H1 (cell line): Measurements from ENCODE around the gene RUNX1. TPM values are rescaled to one million over a fixed set of nuclear protein-coding genes. Genes with fewer than 3 reads are reported as not detected.

Source experiments
- CTCF ChIA-PET: fragments of 300-600 bp; sonication (Branson Sonifier 250); formaldehyde crosslinking; loops from one replicate; lab custom pipeline; 2021; ENCODE audit not compliant: partially characterized antibody; lab: Charles Lee
- POLR2A ChIA-PET: fragments of 300-600 bp; sonication (Branson Sonifier 250); formaldehyde crosslinking; loops from one replicate; lab custom pipeline; 2021; ENCODE audit warnings: inconsistent platforms; ENCODE audit not compliant: partially characterized antibody; lab: Charles Lee
- DNase-seq, 2 experiments: peaks; one replicate each; pipeline versions ENCODE4 v3.0.0 to v3.0.0-alpha.2; 2010 to 2022; ENCODE audit warnings: low spot score in 2 of 2, low read depth in 1 of 2, mixed read lengths in 1 of 2
- FAIRE-seq: peaks from 2 replicates; lab custom pipeline; 2011; peaks lifted over from hg19 to GRCh38; lab: Jason Lieb, UNC
- H2AFZ ChIP-seq: 2 replicates; pipeline ENCODE4 v1.8.1; 2012; ENCODE audit warnings: low read length, inconsistent platforms
- H2AK5ac ChIP-seq: 2 replicates; pipeline ENCODE4 v1.6.1; 2013; ENCODE audit warnings: low read depth, low read length
- H2BK120ac ChIP-seq: replicated peaks from 2 replicates; pipeline ENCODE3; 2013; ENCODE audit warnings: low read depth, low read length, inconsistent platforms
- H2BK12ac ChIP-seq: 2 replicates; pipeline ENCODE4 v1.6.1; 2013; ENCODE audit warnings: low read depth, low read length
- H2BK15ac ChIP-seq: 2 replicates; pipeline ENCODE4 v1.6.1; 2013; ENCODE audit warnings: low read length
- H2BK20ac ChIP-seq: 2 replicates; pipeline ENCODE4 v1.6.1; 2013; ENCODE audit warnings: low read length
- H2BK5ac ChIP-seq: 2 replicates; pipeline ENCODE4 v1.6.1; 2013; ENCODE audit warnings: low read depth, low read length
- H3K14ac ChIP-seq: 2 replicates; pipeline ENCODE4 v1.6.1; 2013; ENCODE audit warnings: inconsistent platforms; ENCODE audit not compliant: insufficient read length
- H3K18ac ChIP-seq: 2 replicates; pipeline ENCODE4 v1.6.1; 2013; ENCODE audit warnings: low read length; ENCODE audit errors: extremely low read depth
- H3K23ac ChIP-seq: 2 replicates; pipeline ENCODE4 v1.6.1; 2013; ENCODE audit warnings: inconsistent platforms; ENCODE audit not compliant: insufficient read length
- H3K23me2 ChIP-seq: 2 replicates; pipeline ENCODE4 v1.6.1; 2013; ENCODE audit warnings: low read depth, low read length
- H3K27ac ChIP-seq: 2 replicates; pipeline ENCODE4 v1.6.1; 2011; ENCODE audit warnings: low read depth, low read length, inconsistent platforms
- H3K27me3 ChIP-seq, 4 experiments: replicated peaks in 1 of 4; 1 replicate in 1 of 4; 2 replicates in 3 of 4; pipeline versions ENCODE4 v1.6.1 to v1.8.1; 2011 to 2013; ENCODE audit warnings: low read length in 3 of 4, mild to moderate bottlenecking in 3 of 4, inconsistent platforms in 2 of 4, mixed read lengths in 2 of 4, moderate library complexity in 1 of 4; ENCODE audit not compliant: control insufficient read depth in 3 of 4, insufficient read depth in 3 of 4; ENCODE audit errors: extremely low read depth in 1 of 4
- H3K36me3 ChIP-seq, 4 experiments: 2 replicates each; pipeline versions ENCODE4 v1.6.1 to v1.8.1; 2011 to 2013; ENCODE audit warnings: mild to moderate bottlenecking in 4 of 4, low read length in 3 of 4, moderate library complexity in 2 of 4, control low read depth in 1 of 4, inconsistent platforms in 1 of 4; ENCODE audit not compliant: insufficient read depth in 4 of 4, control insufficient read depth in 2 of 4
- H3K4ac ChIP-seq: replicated peaks from 2 replicates; pipeline ENCODE3; 2013; ENCODE audit warnings: low read length, low read depth, mixed read lengths, inconsistent platforms; ENCODE audit not compliant: insufficient read length
- H3K4me1 ChIP-seq, 4 experiments: replicated peaks in 1 of 4; 1 replicate in 1 of 4; 2 replicates in 3 of 4; pipeline versions ENCODE4 v1.6.1 to v1.8.1; 2011 to 2013; ENCODE audit warnings: low read length in 3 of 4, inconsistent platforms in 2 of 4, mixed read lengths in 1 of 4; ENCODE audit not compliant: insufficient read depth in 4 of 4, control insufficient read depth in 3 of 4
- H3K4me2 ChIP-seq, 2 experiments: 2 replicates each; pipeline versions ENCODE4 v1.6.1 to v1.8.1; 2011 to 2013; ENCODE audit warnings: low read depth in 2 of 2, low read length in 2 of 2, control low read depth in 1 of 2, inconsistent platforms in 1 of 2, mild to moderate bottlenecking in 1 of 2; ENCODE audit not compliant: insufficient read depth in 1 of 2
- H3K4me3 ChIP-seq, 4 experiments: fragments of 200-600, 300-600 bp in 1 of 4; sonication (generic), shearing (Covaris generic), sonication (Bioruptor Twin) in 1 of 4; 2 replicates each; pipeline versions ENCODE4 v1.5.1 to v1.8.1; 2011 to 2016; ENCODE audit warnings: low read length in 4 of 4, low read depth in 3 of 4, control low read depth in 2 of 4, inconsistent platforms in 2 of 4, mild to moderate bottlenecking in 2 of 4, mixed read lengths in 1 of 4, moderate library complexity in 1 of 4; ENCODE audit not compliant: insufficient read depth in 2 of 4; ENCODE audit errors: extremely low read depth in 1 of 4
- H3K56ac ChIP-seq: replicated peaks from 2 replicates; pipeline ENCODE3; 2013; ENCODE audit warnings: low read depth, mild to moderate bottlenecking, mixed read lengths, low read length, inconsistent platforms; ENCODE audit not compliant: insufficient read length
- H3K79me1 ChIP-seq: 2 replicates; pipeline ENCODE4 v1.6.1; 2013; ENCODE audit warnings: low read depth, low read length, control low read depth
- H3K79me2 ChIP-seq, 2 experiments: 2 replicates each; pipeline versions ENCODE4 v1.6.1 to v1.8.1; 2012 to 2013; ENCODE audit warnings: low read length in 2 of 2, mild to moderate bottlenecking in 2 of 2, inconsistent platforms in 1 of 2; ENCODE audit not compliant: insufficient read depth in 2 of 2, control insufficient read depth in 1 of 2
- H3K9ac ChIP-seq, 4 experiments: replicated peaks in 1 of 4; 1 replicate in 1 of 4; 2 replicates in 3 of 4; pipeline versions ENCODE4 v1.6.1 to v1.8.1; 2011 to 2013; ENCODE audit warnings: low read depth in 3 of 4, low read length in 3 of 4, control low read depth in 2 of 4, mild to moderate bottlenecking in 2 of 4, moderate library complexity in 2 of 4, inconsistent platforms in 1 of 4; ENCODE audit errors: extremely low read depth in 1 of 4
- H3K9me3 ChIP-seq, 2 experiments: 2 replicates each; pipeline versions ENCODE4 v1.6.1 to v1.8.1; 2012 to 2013; ENCODE audit warnings: mild to moderate bottlenecking in 2 of 2, moderate library complexity in 2 of 2, control low read depth in 1 of 2, inconsistent platforms in 1 of 2, low read depth in 1 of 2, low read length in 1 of 2, mixed read lengths in 1 of 2; ENCODE audit not compliant: insufficient read depth in 2 of 2
- H4K20me1 ChIP-seq, 2 experiments: replicated peaks in 1 of 2; 2 replicates each; pipeline versions ENCODE3 to v1.8.1; 2011 to 2013; ENCODE audit warnings: inconsistent platforms in 2 of 2, low read length in 2 of 2, mild to moderate bottlenecking in 1 of 2; ENCODE audit not compliant: insufficient read depth in 2 of 2, control insufficient read depth in 1 of 2
- H4K5ac ChIP-seq: 2 replicates; pipeline ENCODE4 v1.6.1; 2013; ENCODE audit warnings: low read length, low read depth, mixed read lengths, inconsistent platforms; ENCODE audit not compliant: insufficient read length
- H4K8ac ChIP-seq: 2 replicates; pipeline ENCODE4 v1.8.0; 2013; ENCODE audit warnings: mild to moderate bottlenecking, moderate library complexity, low read length, inconsistent platforms; ENCODE audit not compliant: insufficient read depth; ENCODE audit errors: extremely low read depth
- H4K91ac ChIP-seq: replicated peaks from 2 replicates; pipeline ENCODE3; 2013; ENCODE audit warnings: low read length, mixed read lengths, inconsistent platforms; ENCODE audit not compliant: insufficient read length
- BACH1 ChIP-seq: IDR thresholded peaks from 2 replicates; pipeline ENCODE4 v1.6.1; 2012; ENCODE audit warnings: low read length, improper control_type of control experiment
- CHD2 ChIP-seq: IDR thresholded peaks from 2 replicates; pipeline ENCODE4 v1.6.1; 2012; ENCODE audit warnings: low read length, improper control_type of control experiment
- CTBP2 ChIP-seq: IDR thresholded peaks from 2 replicates; pipeline ENCODE4 v1.7.0; 2011; ENCODE audit warnings: borderline replicate concordance, mild to moderate bottlenecking, moderate library complexity, mixed read lengths, low read length; ENCODE audit not compliant: insufficient read depth, insufficient read length
- GABPA ChIP-seq: IDR thresholded peaks from 2 replicates; pipeline ENCODE4 v1.6.1; 2011; ENCODE audit warnings: mild to moderate bottlenecking, low read length, moderate library complexity, borderline replicate concordance; ENCODE audit not compliant: insufficient read depth
- HDAC2 ChIP-seq, 2 experiments: fragments of 300-600 bp in 1 of 2; sonication (generic) in 1 of 2; IDR thresholded peaks; 2 replicates each; pipeline ENCODE4 v1.6.1; 2011 to 2012; ENCODE audit warnings: low read depth in 2 of 2, low read length in 2 of 2, mild to moderate bottlenecking in 2 of 2, moderate library complexity in 2 of 2, borderline replicate concordance in 1 of 2, inconsistent platforms in 1 of 2
- JUND ChIP-seq: IDR thresholded peaks from 2 replicates; pipeline ENCODE4 v1.6.1; 2011; ENCODE audit warnings: mild to moderate bottlenecking, improper control_type of control experiment, low read length
- KDM1A ChIP-seq: fragments of 200-600, 300-600 bp; sonication (generic); IDR thresholded peaks from 2 replicates; pipeline ENCODE4 v1.7.1; 2016; ENCODE audit warnings: mild to moderate bottlenecking, low read length, borderline replicate concordance
- PHF8 ChIP-seq: fragments of 200-600 bp; sonication (generic); conservative IDR thresholded peaks from 2 replicates; pipeline ENCODE4 v1.7.1; 2012; ENCODE audit warnings: low read depth, mild to moderate bottlenecking, inconsistent platforms, low read length, moderate library complexity
- TCF12 ChIP-seq: IDR thresholded peaks from 2 replicates; pipeline ENCODE4 v1.6.1; 2011; ENCODE audit warnings: low read depth, mild to moderate bottlenecking, low read length
- polyA plus RNA-seq, 7 experiments: library from polyadenylated mRNA; depleted of rRNA in 3 of 7; stranded (reverse) in 5 of 7; unstranded in 2 of 7; fragments of >200 nt in 5 of 7; fragments of 200-250 nt in 2 of 7; gene quantifications; 1 replicate in 5 of 7; 2 replicates in 1 of 7; 4 replicates in 1 of 7; pipeline versions ENCODE4 v1.2.1 to v1.2.3, GENCODE V29; 2011 to 2013; ENCODE audit warnings: missing spikeins in 2 of 7, mixed read lengths in 2 of 7
- total RNA-seq: library from RNA; stranded (reverse); fragmentation: NEBNext Ultra II Directional; extraction: Animal tissue kit (Norgen Biotek cat#: 25700); gene quantifications from 2 replicates; pipeline ENCODE4 v1.2.1, GENCODE V29; 2021

RUNX1 gene
- total and polyA plus RNA-seq, 2 of the 8 experiments (the other 6 are each of a cell fraction or from before 2014, with no cell fraction given): 0.20 to 0.60 TPM

DNA sequence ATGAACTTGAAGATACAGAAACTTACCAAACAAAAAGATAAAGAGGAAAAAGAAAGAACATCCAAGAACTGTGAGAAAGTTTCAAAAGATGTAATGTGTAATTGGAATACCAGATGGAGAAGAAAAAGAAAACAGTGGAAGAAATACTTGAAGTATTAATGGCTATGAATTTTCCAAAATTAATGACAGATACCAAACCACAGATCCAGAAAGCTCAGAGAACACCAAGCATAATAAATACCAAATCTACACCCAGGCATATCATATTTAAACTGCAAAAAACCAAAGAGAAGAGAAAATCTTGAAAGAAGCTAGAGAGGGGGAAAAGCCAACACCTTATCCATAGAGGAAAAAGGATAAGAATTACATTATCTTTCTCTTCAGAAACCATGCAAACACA lies 243.9 kb downstream of the RUNX1 start:
- FAIRE-seq (no peak), DNase-seq (no peak)
- no peak overlapping the region for H3K4ac ChIP-seq
- no peak overlapping the region for H3K56ac ChIP-seq
- no peak overlapping the region for H4K91ac ChIP-seq
- H4K8ac ChIP-seq: no peak overlapping the region
- no peak overlapping the region for H3K9ac ChIP-seq
- no peak overlapping the region for H3K23ac ChIP-seq
- no peaks in the 10 kb centered on the region for H3K36me3 ChIP-seq
- no peak overlapping the region for H2BK12ac ChIP-seq
- TF ChIP-seq GABPA (no peak), HDAC2 (IDR thresholded peaks at IDR 0.05; ENCODE audit: borderline replicate concordance in 1 of 2, low read depth in 2 of 2, low read length in 2 of 2) (no peak), BACH1 (no peak), CHD2 (no peak), CTBP2 (no peak), KDM1A (no peak), JUND (no peak), PHF8 (no peak), TCF12 (no peak)
- no peaks in the 10 kb centered on the region for H3K9me3 ChIP-seq
- ChIA-PET CTCF (interaction anchor here (0.6 to 0.7 kb wide), 2 partner anchors 158 to 1269 kb away, joined by 3 read pairs; no protein-coding TSS in a partner anchor), POLR2A (no interaction called here)
- H3K27ac ChIP-seq: no peak overlapping the region
- H3K4me3 ChIP-seq: no peak overlapping the region
- no peak overlapping the region for H2BK5ac ChIP-seq
- H2AK5ac ChIP-seq: no peak overlapping the region
- H2BK15ac ChIP-seq: no peak overlapping the region
- no peak overlapping the region for H4K5ac ChIP-seq
- no peak overlapping the region for H2AFZ ChIP-seq
- H2BK20ac ChIP-seq: no peak overlapping the region
- H3K4me1 ChIP-seq: peaks cover 0 to 3% (median 0%) of the 10 kb centered on the region in 4 experiments; a peak in 1 of 7 replicates
- no peaks in the 10 kb centered on the region for H3K27me3 ChIP-seq
- H2BK120ac ChIP-seq: no peak overlapping the region
- H3K23me2 ChIP-seq: no peaks in the 10 kb centered on the region
- H3K18ac ChIP-seq: no peak overlapping the region
- H3K79me2 ChIP-seq: no peaks in the 10 kb centered on the region
- H3K4me2 ChIP-seq: no peak overlapping the region
- H3K79me1 ChIP-seq: no peaks in the 10 kb centered on the region
- no peaks in the 10 kb centered on the region for H4K20me1 ChIP-seq
- H3K14ac ChIP-seq: no peak overlapping the region
